Fibroblast of villous mesenchyme (primary cell): Measurements from ENCODE around the gene MAN1C1. TPM values are rescaled to one million over a fixed set of nuclear protein-coding genes. Genes with fewer than 3 reads are reported as not detected.
"Not testable (repeated sequence)": the region's sequence is repeated elsewhere in the genome, so short reads cannot be mapped to it uniquely, and the experiment has no call there.

Experiments
- DNase-seq: peaks from one replicate; pipeline ENCODE4 v3.0.0-alpha.2; 2010; ENCODE audit warnings: low read depth
- H3K4me3 ChIP-seq: 2 replicates; pipeline ENCODE4 v1.5.1; 2011; ENCODE audit warnings: low read depth, mild to moderate bottlenecking, low read length
- CTCF ChIP-seq: IDR thresholded peaks from 2 replicates; pipeline ENCODE4 v1.5.1; 2012; ENCODE audit warnings: low read depth, mild to moderate bottlenecking, low read length; ENCODE audit not compliant: insufficient read depth
- total RNA-seq: library from RNA; depleted of rRNA; stranded (reverse); fragments of >200 nt; gene quantifications from 2 replicates; pipeline ENCODE4 v1.2.3, GENCODE V29; 2012

Gene MAN1C1
- total RNA-seq, 1 donor: 5.2 TPM

GRCh38 chr1:25583519-25584370 lies 32.8 kb upstream of the MAN1C1 start:
- H3K4me3 ChIP-seq: no peak overlapping the region
- peak; percentile 4 for DNase-seq
- TF ChIP-seq CTCF: no peak

- no peak for DNase-seq
- TF ChIP-seq CTCF: no peak
These were observed 30.4 kb upstream of the MAN1C1 start for GRCh38 chr1:25586181-25586588.

GRCh38 chr1:25587290-25587689 lies 29.3 kb upstream of the MAN1C1 start:
- DNase-seq: no peak
- TF ChIP-seq CTCF: no peak
- no peak overlapping the region for H3K4me3 ChIP-seq

More at GRCh38 chr1:25586181-25586588, 30.4 kb upstream of the MAN1C1 start:
- H3K4me3 ChIP-seq: no peak overlapping the region

- not testable (repeated sequence) for DNase-seq, H3K4me3 ChIP-seq
These were observed 28.4 kb upstream of the MAN1C1 start for GRCh38 chr1:25588224-25588623.

GRCh38 chr1:25588786-25589185 lies 27.8 kb upstream of the MAN1C1 start:
- H3K4me3 ChIP-seq, DNase-seq: not testable (repeated sequence)

- no peak overlapping the region for H3K4me3 ChIP-seq
- DNase-seq: no peak
- TF ChIP-seq CTCF: peak; percentile 28
These were observed 26.3 kb upstream of the MAN1C1 start for GRCh38 chr1:25590096-25590824.

- DNase-seq: no peak
- no peak overlapping the region for H3K4me3 ChIP-seq
These were observed 22.7 kb upstream of the MAN1C1 start for GRCh38 chr1:25593861-25594260.

More at GRCh38 chr1:25593861-25594260, 22.7 kb upstream of the MAN1C1 start:
- TF ChIP-seq CTCF: no peak
